ENCODE results near the gene GPSM1. TPM values are rescaled to one million over a fixed set of nuclear protein-coding genes. Genes with fewer than 3 reads are reported as not detected.

GPSM1 gene
- total RNA-seq, 1 donor from 2014 or later = 1.9 TPM

- Mint-ChIP-seq H3K27me3 (peaks cover 9% of the 10 kb centered on the region), H3K9me3 (no peaks in the 10 kb centered on the region), H3K27ac (no peak overlapping the region), H3K4me3 (no peak overlapping the region), H3K4me1 (peaks cover 7% of the 10 kb centered on the region), H3K36me3 (ENCODE audit: low read depth) (no peaks in the 10 kb centered on the region)
- TF ChIP-seq CTCF (IDR thresholded peaks at IDR 0.05) = no peak
- intact Hi-C loops (cut with micrococcal nuclease) = no loop called here
- POLR2A ChIA-PET = no interaction called here
- ATAC-seq (ENCODE audit: low read depth) (no peak), DNase-seq (no peak)
- CTCF ChIA-PET = no interaction called here
Measured at GRCh38 chr9:136331556-136332481, 4.5 kb downstream of the GPSM1 start.

- ChIA-PET CTCF (no interaction called here), POLR2A (no interaction called here)
- ATAC-seq (ENCODE audit: low read depth) (no peak), DNase-seq (no peak)
- TF ChIP-seq CTCF (IDR thresholded peaks at IDR 0.05) = no peak
- no peaks in the 10 kb centered on the region for H3K36me3 Mint-ChIP-seq (ENCODE audit: low read depth)
- H3K27ac Mint-ChIP-seq = no peak overlapping the region
- H3K4me3 Mint-ChIP-seq = no peak overlapping the region
- intact Hi-C loops (cut with micrococcal nuclease) = no loop called here
- H3K4me1 Mint-ChIP-seq = peaks cover 5% of the 10 kb centered on the region
- no peaks in the 10 kb centered on the region for H3K9me3 Mint-ChIP-seq
- peaks cover 9% of the 10 kb centered on the region for H3K27me3 Mint-ChIP-seq
Measured at GRCh38 chr9:136332482-136332983, 5.2 kb downstream of the GPSM1 start.

- Mint-ChIP-seq H3K9me3 (no peaks in the 10 kb centered on the region), H3K36me3 (ENCODE audit: low read depth) (no peaks in the 10 kb centered on the region), H3K4me1 (peaks cover 5% of the 10 kb centered on the region), H3K4me3 (no peak overlapping the region), H3K27ac (no peak overlapping the region), H3K27me3 (peaks cover 9% of the 10 kb centered on the region)
- no peak for DNase-seq
- POLR2A ChIA-PET = no interaction called here
- no peak for TF ChIP-seq CTCF (IDR thresholded peaks at IDR 0.05)
- intact Hi-C loops (cut with micrococcal nuclease) = no loop called here
- ATAC-seq (ENCODE audit: low read depth) = no peak
- CTCF ChIA-PET = no interaction called here
Measured at GRCh38 chr9:136333045-136333444, 5.7 kb downstream of the GPSM1 start.

- Mint-ChIP-seq H3K4me3 (no peak overlapping the region), H3K36me3 (ENCODE audit: low read depth) (no peaks in the 10 kb centered on the region), H3K9me3 (no peaks in the 10 kb centered on the region), H3K27me3 (peaks cover 9% of the 10 kb centered on the region), H3K27ac (no peak overlapping the region), H3K4me1 (peaks cover 4% of the 10 kb centered on the region)
- intact Hi-C loops (cut with micrococcal nuclease) = no loop called here
- POLR2A ChIA-PET = no interaction called here
- DNase-seq = no peak
- ATAC-seq (ENCODE audit: low read depth) = no peak
- TF ChIP-seq CTCF (IDR thresholded peaks at IDR 0.05) = no peak
- CTCF ChIA-PET = no interaction called here
Measured at GRCh38 chr9:136333486-136333885, 6.1 kb downstream of the GPSM1 start.

- ChIA-PET POLR2A (interaction anchor here (0.9 kb wide), 1 partner anchor 28 kb away, joined by 3 read pairs; no protein-coding TSS in a partner anchor), CTCF (no interaction called here)
- no peak overlapping the region for H3K4me3 Mint-ChIP-seq
- ATAC-seq (ENCODE audit: low read depth) (no peak), DNase-seq (no peak)
- no peaks in the 10 kb centered on the region for H3K36me3 Mint-ChIP-seq (ENCODE audit: low read depth)
- H3K9me3 Mint-ChIP-seq = no peaks in the 10 kb centered on the region
- H3K4me1 Mint-ChIP-seq = no peaks in the 10 kb centered on the region
- peaks cover 2% of the 10 kb centered on the region for H3K27me3 Mint-ChIP-seq
- H3K27ac Mint-ChIP-seq = no peak overlapping the region
- intact Hi-C loops (cut with micrococcal nuclease) = no loop called here
- TF ChIP-seq CTCF (IDR thresholded peaks at IDR 0.05) = no peak
Measured at GRCh38 chr9:136334541-136334940, 7.2 kb downstream of the GPSM1 start.
